ENCODE results near the gene CACNA1C. TPM values are rescaled to one million over a fixed set of nuclear protein-coding genes. Genes with fewer than 3 reads are reported as not detected.

The CACNA1C gene
- total RNA-seq, 4 donors from 2014 or later: 1.4 to 3.7 (median 2.2) TPM

DNA sequence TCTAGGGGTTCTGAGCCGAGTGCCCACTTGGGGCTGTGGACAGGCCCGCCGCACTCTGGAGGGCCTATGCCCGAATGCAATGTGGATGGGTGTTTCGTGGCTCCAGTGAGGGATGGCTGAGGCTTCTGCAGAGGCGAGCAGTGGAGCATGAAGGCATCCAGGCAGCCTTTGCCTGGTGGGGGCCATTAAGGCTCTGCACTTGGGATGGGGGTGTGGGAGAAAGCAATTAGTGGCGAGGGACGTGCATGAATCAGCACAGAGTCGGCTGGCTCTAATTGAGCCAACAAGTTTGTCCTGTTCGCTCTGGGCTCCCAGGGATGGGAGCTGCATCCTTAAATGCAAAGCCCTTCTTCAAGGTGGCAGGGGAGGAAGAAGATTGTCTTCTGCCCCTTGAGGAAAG lies 395.1 kb downstream of the CACNA1C start:
- Histone ChIP-seq H3K4me3 (no peak overlapping the region), H3K27ac (no peak overlapping the region), H3K9me3 (no peaks in the 10 kb centered on the region), H3K4me1 (no peaks in the 10 kb centered on the region), H3K27me3 (no peaks in the 10 kb centered on the region), H3K36me3 (no peaks in the 10 kb centered on the region)
- DNase-seq (ENCODE audit: low spot score in 2 of 2): no peak
- TF ChIP-seq, protein P1, sequence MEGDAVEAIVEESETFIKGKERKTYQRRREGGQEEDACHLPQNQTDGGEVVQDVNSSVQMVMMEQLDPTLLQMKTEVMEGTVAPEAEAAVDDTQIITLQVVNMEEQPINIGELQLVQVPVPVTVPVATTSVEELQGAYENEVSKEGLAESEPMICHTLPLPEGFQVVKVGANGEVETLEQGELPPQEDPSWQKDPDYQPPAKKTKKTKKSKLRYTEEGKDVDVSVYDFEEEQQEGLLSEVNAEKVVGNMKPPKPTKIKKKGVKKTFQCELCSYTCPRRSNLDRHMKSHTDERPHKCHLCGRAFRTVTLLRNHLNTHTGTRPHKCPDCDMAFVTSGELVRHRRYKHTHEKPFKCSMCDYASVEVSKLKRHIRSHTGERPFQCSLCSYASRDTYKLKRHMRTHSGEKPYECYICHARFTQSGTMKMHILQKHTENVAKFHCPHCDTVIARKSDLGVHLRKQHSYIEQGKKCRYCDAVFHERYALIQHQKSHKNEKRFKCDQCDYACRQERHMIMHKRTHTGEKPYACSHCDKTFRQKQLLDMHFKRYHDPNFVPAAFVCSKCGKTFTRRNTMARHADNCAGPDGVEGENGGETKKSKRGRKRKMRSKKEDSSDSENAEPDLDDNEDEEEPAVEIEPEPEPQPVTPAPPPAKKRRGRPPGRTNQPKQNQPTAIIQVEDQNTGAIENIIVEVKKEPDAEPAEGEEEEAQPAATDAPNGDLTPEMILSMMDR (IDR thresholded peaks at IDR 0.05): no peak
- no peak for TF ChIP-seq POLR2A (IDR thresholded peaks at IDR 0.05)
- TF ChIP-seq EP300 (IDR thresholded peaks at IDR 0.05): no peak
- no peak for TF ChIP-seq POLR2AphosphoS5 (IDR thresholded peaks at IDR 0.05)
- 79% methylated on average over 9 of the region's 10 CpGs for WGBS

DNA sequence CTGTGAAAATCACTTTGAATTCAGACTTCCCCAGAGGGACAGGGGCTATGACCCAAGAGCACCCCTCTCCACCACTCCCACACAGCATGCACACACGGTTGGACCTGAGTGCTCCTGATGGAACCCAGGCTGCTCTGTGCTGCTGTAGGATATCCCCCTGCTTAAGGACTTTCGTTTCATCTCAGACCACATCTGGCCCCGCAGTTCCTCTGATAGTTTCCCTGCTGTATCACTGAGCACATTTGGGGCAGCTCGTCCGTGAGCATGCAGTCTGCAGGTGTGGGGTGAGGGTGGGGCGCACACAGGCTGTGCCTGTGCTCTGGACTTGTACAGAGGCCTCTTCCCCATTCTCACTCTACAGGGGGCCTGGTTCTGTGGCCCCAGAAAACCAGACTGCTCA lies 396.8 kb downstream of the CACNA1C start:
- H3K36me3 ChIP-seq: no peaks in the 10 kb centered on the region
- no peak overlapping the region for H3K27ac ChIP-seq
- TF ChIP-seq EP300 (IDR thresholded peaks at IDR 0.05): no peak
- no peak for TF ChIP-seq POLR2AphosphoS5 (IDR thresholded peaks at IDR 0.05)
- TF ChIP-seq, protein P1 (IDR thresholded peaks at IDR 0.05): no peak
- no peak for TF ChIP-seq POLR2A (IDR thresholded peaks at IDR 0.05)
- no peaks in the 10 kb centered on the region for H3K9me3 ChIP-seq
- DNase-seq (ENCODE audit: low spot score in 2 of 2): no peak
- no peaks in the 10 kb centered on the region for H3K4me1 ChIP-seq
- no peak overlapping the region for H3K4me3 ChIP-seq
- 54% methylated on average over 4 of the region's 6 CpGs for WGBS
- no peaks in the 10 kb centered on the region for H3K27me3 ChIP-seq

DNA sequence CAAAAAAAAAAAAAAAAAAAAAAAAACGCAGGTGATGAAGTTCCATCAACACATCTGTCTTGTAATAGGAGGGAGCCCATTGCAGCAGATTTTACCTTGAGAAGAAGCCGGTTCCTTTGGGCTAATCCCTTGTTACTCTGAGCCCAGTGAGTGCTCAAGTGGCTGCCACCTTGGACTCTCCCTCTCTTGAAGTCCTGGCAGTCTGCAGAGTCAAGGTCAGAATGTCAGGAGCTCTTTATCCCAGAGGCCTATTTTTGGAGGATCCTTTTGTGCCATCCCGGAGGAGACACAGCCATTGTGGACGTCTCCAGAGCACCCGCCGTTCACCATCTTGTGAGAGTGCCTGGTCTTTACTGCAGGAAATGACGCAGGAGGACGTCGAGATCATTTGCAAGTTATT lies 397.8 kb downstream of the CACNA1C start:
- H3K27ac ChIP-seq: no peak overlapping the region
- no peaks in the 10 kb centered on the region for H3K9me3 ChIP-seq
- H3K36me3 ChIP-seq: no peaks in the 10 kb centered on the region
- DNase-seq (ENCODE audit: low spot score in 2 of 2): no peak
- 85% methylated on average over 9 of the region's 9 CpGs for WGBS
- no peaks in the 10 kb centered on the region for H3K4me1 ChIP-seq
- no peak for TF ChIP-seq POLR2AphosphoS5 (IDR thresholded peaks at IDR 0.05)
- TF ChIP-seq POLR2A (IDR thresholded peaks at IDR 0.05): no peak
- TF ChIP-seq, protein P1 (IDR thresholded peaks at IDR 0.05): no peak
- no peak for TF ChIP-seq EP300 (IDR thresholded peaks at IDR 0.05)
- no peaks in the 10 kb centered on the region for H3K27me3 ChIP-seq
- H3K4me3 ChIP-seq: no peak overlapping the region

DNA sequence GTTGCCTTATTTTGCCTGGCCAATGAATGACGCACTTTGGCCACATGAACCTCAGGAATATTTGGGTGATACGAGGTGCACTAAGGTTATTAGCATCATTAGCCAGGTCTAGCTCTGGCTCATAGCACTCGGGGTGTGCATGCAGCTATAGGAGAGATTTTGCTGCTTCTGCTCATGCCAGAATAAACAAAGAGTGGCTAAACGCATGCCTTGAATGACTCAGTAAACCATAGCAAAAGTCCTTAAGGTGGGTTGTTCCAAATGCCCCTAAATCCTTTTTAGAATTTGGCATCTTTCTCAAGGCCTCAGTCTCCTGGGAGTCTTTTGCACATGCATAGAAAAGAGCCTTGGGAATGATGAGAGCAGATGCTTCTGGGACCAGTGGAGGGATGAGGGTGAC lies 398.2 kb downstream of the CACNA1C start:
- H3K4me3 ChIP-seq: no peak overlapping the region
- no peak for DNase-seq (ENCODE audit: low spot score in 2 of 2)
- H3K27me3 ChIP-seq: no peaks in the 10 kb centered on the region
- no peak for TF ChIP-seq EP300 (IDR thresholded peaks at IDR 0.05)
- TF ChIP-seq POLR2AphosphoS5 (IDR thresholded peaks at IDR 0.05): no peak
- WGBS: 71% methylated on average over 3 of the region's 4 CpGs
- H3K27ac ChIP-seq: no peak overlapping the region
- no peaks in the 10 kb centered on the region for H3K4me1 ChIP-seq
- no peaks in the 10 kb centered on the region for H3K9me3 ChIP-seq
- H3K36me3 ChIP-seq: no peaks in the 10 kb centered on the region

DNA sequence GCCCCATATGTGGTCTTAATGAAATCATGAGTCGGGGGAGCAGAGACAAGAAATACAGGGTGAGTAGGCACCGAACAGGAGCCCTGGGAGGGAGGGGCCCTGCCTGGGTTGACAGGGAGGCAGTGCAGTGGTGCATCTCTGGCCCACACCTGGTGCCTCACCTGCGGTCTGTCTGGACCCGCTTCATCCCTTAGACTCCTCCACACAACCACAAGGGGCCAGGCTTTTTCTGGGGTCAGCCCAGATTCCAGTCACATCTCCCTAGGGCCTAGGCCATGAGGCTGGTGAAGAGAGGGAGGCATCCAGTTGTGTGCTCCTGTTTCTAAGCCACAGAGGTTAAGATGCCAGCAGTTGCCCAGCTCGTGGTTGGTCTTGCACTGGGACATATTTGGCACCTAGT lies 398.7 kb downstream of the CACNA1C start:
- no peak for DNase-seq (ENCODE audit: low spot score in 2 of 2)
- no peaks in the 10 kb centered on the region for H3K9me3 ChIP-seq
- TF ChIP-seq EP300 (IDR thresholded peaks at IDR 0.05) (no peak), POLR2AphosphoS5 (IDR thresholded peaks at IDR 0.05) (no peak), POLR2A (IDR thresholded peaks at IDR 0.05) (no peak)
- TF ChIP-seq, protein P1 (IDR thresholded peaks at IDR 0.05): no peak
- H3K27ac ChIP-seq: no peak overlapping the region
- no peaks in the 10 kb centered on the region for H3K36me3 ChIP-seq
- 89% methylated on average over 5 of the region's 5 CpGs for WGBS
- no peaks in the 10 kb centered on the region for H3K4me1 ChIP-seq
- no peaks in the 10 kb centered on the region for H3K27me3 ChIP-seq
- no peak overlapping the region for H3K4me3 ChIP-seq

Measured in suprapubic skin (tissue), 4 donors.